Activated CD4-positive, alpha-beta T cell treated with anti-CD3 and anti-CD28 coated beads, Interleukin-2, amount 50 U/mL, for 1 hour (primary cell): ENCODE results near the gene TJP2.

Source experiments
- DNase-seq: peaks from one replicate; pipeline ENCODE4 v3.0.0-alpha.2; 2020

Gene TJP2

GRCh38 chr9:69173891-69174615 is at the start of gene TJP2:
TJP2 (plus strand) TSS chr9:69174277; CDS start chr9:69174373, 96 bp downstream.
- peak; percentile 16 for DNase-seq

DNA sequence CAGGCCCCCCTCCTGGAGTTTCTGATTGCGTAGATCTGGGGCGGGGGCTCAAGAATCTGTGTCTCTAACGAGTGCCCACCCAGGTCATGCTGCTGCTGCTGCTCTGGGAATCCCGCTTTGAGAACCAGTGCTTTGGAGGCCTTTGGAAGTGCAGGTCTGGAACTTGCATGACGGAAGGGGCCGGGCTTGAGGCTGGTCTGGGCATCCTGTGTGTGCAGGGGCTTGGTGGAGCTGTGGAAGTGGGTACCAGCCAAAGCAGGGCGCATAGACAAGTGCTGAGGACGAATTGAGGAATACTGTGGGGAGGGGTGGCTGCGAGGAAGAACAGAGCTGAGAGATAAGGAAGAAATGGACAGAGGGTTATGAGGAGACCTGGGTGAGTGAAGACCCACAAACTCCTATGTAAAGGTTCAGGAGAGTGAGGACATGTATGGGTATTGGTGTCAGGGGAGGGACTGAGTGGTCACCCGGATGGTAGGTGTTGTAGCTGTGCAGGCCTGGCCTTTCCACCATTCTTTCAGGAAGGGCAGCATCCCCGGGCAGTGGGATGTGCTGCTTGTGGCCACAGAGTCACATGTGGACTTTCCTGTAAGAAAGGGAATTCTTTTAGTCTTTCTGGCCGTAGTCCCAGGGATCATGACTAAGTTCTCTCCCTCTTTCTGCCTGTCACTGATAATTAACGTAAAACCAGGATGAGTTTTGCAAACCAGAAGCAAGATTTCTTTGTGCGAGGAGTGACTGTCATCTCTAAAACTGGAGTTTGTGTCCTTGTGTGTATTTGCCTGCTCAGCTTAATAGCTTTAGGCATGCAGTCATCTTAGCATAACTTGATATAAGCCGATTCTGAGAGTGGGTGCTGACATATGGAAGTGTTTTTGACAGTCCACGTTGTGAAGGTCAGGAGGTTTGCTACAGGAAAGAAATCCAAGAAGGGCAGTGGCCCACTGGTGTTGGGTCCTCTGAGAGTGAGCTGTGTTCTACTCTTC is 43.3 kb upstream of the TJP2 start:
- DNase-seq = no peak

DNA sequence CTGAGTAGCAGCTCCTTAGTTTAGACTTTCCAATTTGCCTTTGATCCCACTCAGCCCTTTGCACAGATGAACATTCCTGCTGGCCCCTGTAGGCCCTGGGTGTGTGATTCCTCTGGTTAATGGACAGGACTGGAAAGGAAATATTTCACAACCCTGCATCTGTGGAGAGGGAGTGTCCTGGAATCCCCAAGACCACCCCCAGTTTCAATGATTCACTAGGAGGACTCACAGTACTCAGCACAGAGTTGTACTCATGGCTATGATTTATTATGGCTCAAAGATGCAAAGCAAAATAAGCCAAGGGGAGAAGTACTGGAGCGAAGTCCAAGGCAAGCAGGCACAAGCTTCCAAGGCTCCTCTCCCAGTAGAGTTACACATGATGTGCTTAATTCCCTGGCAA is 42.4 kb upstream of the TJP2 start:
- no peak for DNase-seq

GRCh38 chr9:69132361-69132760 is 41.7 kb upstream of the TJP2 start:
- no peak for DNase-seq

GRCh38 chr9:69134412-69134811 is 39.7 kb upstream of the TJP2 start:
- no peak for DNase-seq

DNA sequence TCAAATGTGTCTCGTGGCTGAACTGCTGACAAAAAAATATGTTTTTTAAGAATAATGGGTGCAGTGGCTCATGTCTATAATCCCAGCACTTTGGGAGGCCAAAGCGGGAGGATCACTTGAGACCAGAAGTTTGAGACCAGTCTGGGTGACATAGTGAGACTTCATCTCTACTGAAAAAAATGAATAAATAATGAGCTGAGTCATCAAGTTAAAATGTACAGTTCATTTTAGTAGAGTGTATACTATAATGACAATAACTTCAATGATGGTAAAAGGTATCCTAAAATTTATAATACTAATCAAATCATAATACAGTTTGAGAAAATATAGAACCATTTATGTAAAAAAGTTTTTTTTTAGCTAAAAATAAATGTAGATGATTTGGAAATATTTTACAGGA is 37.9 kb upstream of the TJP2 start:
- no peak for DNase-seq

DNA sequence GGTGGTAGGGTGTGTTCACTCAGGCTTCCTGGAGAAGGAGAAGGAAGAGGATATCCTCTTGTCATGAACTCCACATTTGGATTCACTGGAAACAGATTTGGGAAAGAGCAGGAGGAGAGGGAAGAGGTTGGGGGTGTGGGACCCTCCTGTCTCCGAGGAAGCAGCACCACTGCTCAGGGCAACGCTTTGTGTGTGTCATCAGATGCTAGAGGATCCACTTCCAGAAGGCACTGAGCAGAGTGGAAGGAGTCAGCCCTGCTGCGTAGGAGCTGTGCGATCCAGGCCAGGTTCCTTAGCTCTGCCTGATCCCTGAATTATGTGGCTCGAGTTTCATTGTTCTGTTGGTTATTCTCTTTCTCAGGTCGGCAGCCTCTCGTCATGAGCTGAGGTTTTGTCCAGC is 37.3 kb upstream of the TJP2 start:
- no peak for DNase-seq

GRCh38 chr9:69137311-69137710 is 36.8 kb upstream of the TJP2 start:
- DNase-seq = no peak

- no peak for DNase-seq
Measured at GRCh38 chr9:69139596-69139995, 34.5 kb upstream of the TJP2 start.

DNA sequence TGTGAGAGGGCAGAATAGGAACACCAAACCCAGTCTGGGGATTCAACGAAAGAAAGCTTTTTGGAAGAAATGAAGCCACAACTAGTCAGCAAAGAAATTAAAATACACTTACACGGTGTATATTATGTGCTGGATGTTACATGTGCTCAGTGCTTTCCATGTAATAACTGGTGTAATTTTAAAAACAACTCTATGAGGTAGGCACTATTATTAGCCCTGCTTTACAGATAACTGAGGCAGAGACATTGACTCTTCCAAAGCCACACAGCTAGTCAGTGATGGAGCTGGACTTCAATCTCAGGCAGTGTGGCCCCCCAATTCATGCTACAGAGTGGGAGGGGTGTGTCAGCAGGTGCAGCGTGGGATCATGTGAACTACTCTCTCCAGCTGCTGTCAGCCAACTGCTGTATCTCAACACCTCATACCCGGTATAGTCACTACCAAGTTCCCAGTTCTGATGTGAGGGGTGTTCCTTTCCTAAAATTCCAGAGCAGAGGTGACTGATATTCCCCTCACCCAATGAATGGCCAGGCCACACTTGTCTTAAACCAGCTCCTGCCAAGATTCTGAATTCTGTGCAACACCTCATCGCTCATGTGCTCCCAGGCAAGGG is 33.8 kb upstream of the TJP2 start:
- DNase-seq = no peak

DNA sequence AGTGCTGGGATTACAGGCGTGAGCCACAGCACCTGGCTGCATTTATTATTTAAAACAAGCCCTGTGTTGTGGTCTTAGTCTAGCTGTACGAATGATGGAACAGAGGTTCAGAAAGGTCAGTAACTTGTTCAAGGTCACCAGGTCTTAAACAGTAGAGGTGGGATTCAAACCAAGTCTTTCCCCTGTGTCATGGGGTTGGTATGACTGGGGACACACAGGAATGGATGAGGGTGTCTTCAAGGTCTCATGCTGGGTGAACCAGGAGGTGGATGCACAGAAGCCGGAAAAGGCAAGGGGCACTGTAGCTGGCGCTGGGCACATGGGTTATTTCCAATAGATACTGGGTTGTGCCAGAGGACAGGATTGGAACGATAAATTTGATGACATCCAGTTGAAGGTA is 32.2 kb upstream of the TJP2 start:
- DNase-seq = no peak

- DNase-seq = no peak
Measured at GRCh38 chr9:69143291-69143690, 30.8 kb upstream of the TJP2 start.

GRCh38 chr9:69145144-69145715 is 28.8 kb upstream of the TJP2 start:
- no peak for DNase-seq

DNA sequence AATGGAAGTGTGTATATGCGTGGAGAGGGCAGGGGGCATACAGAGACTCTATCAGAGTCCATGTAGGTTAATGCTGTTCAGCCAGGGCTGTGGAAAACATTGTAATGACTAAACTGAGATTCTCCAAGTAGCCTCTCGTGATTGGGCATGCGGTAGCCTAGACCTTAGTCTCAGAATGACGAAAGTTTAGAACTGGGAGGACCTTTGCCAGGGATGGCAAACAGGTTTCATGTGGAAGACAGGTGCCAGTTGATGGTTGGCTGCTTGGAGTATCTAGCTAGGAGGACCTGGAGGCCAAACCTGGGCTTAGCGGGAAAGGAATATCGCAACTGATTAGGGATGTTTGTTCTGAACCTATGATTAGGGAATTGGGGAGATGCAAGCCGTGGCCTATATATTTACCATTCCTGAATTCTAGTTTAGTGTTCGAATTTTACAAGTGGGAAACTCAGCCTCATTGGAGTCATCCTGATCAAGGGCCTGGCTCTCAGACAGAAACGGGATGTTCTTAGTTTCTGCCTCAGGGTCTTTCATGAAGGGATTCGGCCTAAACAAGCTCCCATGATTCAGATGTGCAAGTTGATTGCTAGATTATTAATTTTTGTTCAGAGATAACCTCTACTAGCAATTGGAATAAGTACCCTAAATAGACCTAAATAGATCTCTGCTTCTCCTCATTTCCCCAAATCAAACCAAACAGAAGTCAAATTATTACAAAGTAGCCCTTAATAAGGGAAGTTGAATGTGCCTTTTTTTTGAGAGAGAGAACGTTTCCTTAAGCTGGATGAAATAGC is 26.8 kb upstream of the TJP2 start:
- no peak for DNase-seq

GRCh38 chr9:69149321-69149807 is 24.7 kb upstream of the TJP2 start:
- no peak for DNase-seq

- no peak for DNase-seq
Measured at GRCh38 chr9:69151506-69151905, 22.6 kb upstream of the TJP2 start.

- no peak for DNase-seq
Measured at GRCh38 chr9:69153707-69154521, 20.2 kb upstream of the TJP2 start.

DNA sequence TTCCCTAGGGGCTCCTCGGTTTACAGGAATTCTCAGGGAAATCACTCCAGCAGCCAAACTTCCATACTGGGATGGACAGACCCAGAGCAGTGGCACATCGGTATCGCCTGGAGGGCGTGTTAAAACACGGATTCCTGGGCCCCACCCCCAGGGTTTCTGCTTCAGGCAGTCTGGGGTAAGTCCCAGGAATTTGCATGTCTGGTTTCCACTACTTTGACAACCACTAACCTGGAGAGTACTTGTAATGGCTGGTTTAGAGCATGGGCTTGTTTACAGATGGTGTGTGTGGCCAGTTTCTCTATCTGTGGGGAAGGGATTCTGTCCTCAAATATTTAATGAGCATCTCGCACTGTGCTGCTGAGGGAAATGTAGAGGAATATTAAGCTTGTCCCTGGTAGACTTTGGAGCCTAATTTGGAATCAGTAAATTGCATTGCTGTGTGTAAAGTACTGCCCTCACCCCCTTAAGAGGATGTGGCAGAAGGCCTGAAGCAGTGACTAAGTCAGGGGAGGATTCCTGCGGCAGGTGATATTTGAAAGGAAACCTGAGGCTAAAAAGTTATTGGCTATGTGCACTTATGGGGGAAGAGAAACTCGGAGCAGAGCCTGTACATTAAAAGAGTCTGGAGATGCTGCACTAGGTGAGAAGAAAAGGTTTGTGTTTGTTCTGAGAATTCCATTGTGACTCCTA is 18.6 kb upstream of the TJP2 start:
- no peak for DNase-seq

- no peak for DNase-seq
Measured at GRCh38 chr9:69157751-69158466, 16.2 kb upstream of the TJP2 start.

DNA sequence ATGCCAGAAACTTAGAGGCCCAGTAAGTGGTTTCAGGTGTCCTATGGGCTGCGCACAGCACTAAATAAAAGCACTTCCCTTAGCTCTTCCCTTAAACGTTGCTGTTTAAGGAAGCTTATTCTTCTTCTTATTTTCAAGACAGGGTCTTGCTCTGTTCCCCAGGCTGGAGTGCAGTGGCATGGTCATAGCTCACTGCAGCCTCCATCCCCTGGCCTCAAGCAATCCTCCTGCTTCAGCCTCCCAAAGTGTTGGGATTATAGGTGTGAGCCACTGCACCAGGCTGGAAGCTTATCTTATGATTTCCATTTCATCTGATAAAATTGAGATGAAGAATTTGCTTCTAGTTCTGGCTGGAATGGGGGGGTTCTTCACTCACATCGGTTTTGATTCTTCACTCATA is 15.6 kb upstream of the TJP2 start:
- no peak for DNase-seq
